ENCODE data around the gene OR2S2. TPM values are rescaled to one million over a fixed set of nuclear protein-coding genes. Genes with fewer than 3 reads are reported as not detected.

The OR2S2 gene, protein sequence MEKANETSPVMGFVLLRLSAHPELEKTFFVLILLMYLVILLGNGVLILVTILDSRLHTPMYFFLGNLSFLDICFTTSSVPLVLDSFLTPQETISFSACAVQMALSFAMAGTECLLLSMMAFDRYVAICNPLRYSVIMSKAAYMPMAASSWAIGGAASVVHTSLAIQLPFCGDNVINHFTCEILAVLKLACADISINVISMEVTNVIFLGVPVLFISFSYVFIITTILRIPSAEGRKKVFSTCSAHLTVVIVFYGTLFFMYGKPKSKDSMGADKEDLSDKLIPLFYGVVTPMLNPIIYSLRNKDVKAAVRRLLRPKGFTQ
- total RNA-seq = 0.19 TPM in 1 of 2 replicates, not detected in the other

DNA sequence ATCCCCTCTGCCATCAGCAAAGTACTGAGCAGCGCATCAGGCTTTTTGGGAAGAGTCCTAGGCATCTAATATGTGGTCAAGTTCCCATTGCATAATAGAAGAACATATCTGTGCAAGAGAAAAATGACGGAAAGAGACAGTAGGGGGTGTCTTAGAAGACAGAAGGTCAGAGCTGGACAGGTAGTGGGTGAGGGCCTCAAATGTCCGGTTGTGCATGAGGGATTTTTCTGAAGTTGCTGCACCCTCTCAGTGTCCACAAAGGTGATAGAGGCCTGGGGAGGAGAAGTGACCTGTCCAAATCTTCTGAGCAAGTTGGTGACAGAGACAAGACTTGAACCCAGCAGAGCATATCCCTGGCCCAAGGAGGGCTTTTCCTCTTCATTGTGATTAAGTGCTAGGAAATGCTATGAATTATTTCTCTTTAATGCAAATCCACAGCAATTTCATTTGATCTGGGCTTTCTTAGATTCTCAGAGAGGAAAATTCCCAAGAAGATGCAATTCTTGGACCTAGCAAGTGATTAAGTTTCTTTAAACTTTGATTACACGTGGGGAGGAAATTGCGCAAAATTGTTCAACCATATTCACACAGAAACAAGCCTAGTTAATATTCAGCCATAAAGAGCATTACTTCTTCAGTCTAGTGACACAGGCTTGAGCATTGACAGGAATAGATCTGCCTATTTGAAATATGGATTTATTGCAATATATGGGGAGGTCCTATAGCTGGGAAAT, at the start of gene OR2S2:
Gene OR2S2 (minus strand): TSS at position 51 of the 734 bp plus-strand sequence. CDS start 56 bp downstream, outside the sequence.

DNA sequence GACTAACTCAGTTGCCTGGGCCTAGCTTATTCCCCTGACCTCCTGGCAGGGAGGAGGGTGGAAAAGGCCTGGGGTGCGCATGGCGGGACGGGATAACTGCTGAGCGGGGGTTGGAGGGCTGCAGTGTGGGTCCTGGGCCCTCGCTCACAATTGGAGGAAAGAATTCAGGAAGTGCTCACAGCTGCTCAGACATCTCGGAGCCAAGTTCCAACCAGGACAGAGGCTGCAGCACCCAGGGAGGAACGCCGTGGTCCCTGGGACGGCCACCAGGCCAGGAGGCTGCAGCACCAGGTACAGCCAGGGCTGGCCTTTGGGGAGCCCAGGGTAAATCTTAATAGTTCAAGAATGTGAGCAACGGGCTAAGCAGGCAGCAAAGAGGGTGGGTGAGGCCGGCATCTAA, 48.7 kb downstream of the OR2S2 start, which contains the start of gene SPAAR:
Gene SPAAR (plus strand): TSS at position 217 of the 400 bp plus-strand sequence. CDS start 974 bp downstream, outside the sequence.

Other genes with a start within 250 kb of the OR2S2 start
- 342 and 359 TPM in 2 replicates for gene TLN1, start 226.0 kb downstream of the OR2S2 start, total RNA-seq
- gene CREB3, start 225.5 kb downstream of the OR2S2 start, total RNA-seq = 77.5 and 112 TPM in 2 replicates
- 15.2 and 19.9 TPM in 2 replicates for gene GBA2, start 208.9 kb downstream of the OR2S2 start, total RNA-seq
- gene RGP1, start 208.9 kb downstream of the OR2S2 start, total RNA-seq = 10.1 and 10.9 TPM in 2 replicates
- not detected in 2 replicates for gene MSMP, start 203.9 kb downstream of the OR2S2 start, total RNA-seq
- 10.9 and 18.3 TPM in 2 replicates for gene NPR2, start 166.6 kb downstream of the OR2S2 start, total RNA-seq
- gene SPAG8, start 145.9 kb downstream of the OR2S2 start, total RNA-seq = 0.58 and 1.1 TPM in 2 replicates
- 6.5 and 17.1 TPM in 2 replicates for gene HINT2, start 143.1 kb downstream of the OR2S2 start, total RNA-seq
- not detected in 2 replicates for gene FAM221B, start 129.4 kb downstream of the OR2S2 start, total RNA-seq
- 0.58 and 2.0 TPM in 2 replicates for gene TMEM8B, start 128.9 kb downstream of the OR2S2 start, total RNA-seq
- not detected in 2 replicates for gene OR13J1, start 87.8 kb downstream of the OR2S2 start, total RNA-seq
- gene HRCT1, start 52.0 kb downstream of the OR2S2 start, total RNA-seq = 0.28 and 0.58 TPM in 2 replicates
- gene SPAAR, start 48.7 kb downstream of the OR2S2 start, total RNA-seq = 0.85 and 5.0 TPM in 2 replicates
- 24.2 and 81.7 TPM in 2 replicates for gene RECK, start 78.8 kb upstream of the OR2S2 start, total RNA-seq
- 31.3 and 41.4 TPM in 2 replicates for gene GLIPR2, start 178.6 kb upstream of the OR2S2 start, total RNA-seq
- 1.7 and 4.8 TPM in 2 replicates for gene CCIN, start 211.2 kb upstream of the OR2S2 start, total RNA-seq
- 247 and 276 TPM in 2 replicates for gene CLTA, start 232.8 kb upstream of the OR2S2 start, total RNA-seq

Measured in regular cardiac myocyte (primary cell).